GM12874 (cell line): ENCODE data around the gene ALDH1A2.

Experiments used
- TF ChIP-seq, protein P1 (sequence below): IDR thresholded peaks from 2 replicates; pipeline ENCODE4 v1.5.1; 2011; ENCODE audit warnings: low read depth, mild to moderate bottlenecking, control low read depth, low read length, moderate library complexity; ENCODE audit not compliant: insufficient read depth

Gene ALDH1A2

DNA sequence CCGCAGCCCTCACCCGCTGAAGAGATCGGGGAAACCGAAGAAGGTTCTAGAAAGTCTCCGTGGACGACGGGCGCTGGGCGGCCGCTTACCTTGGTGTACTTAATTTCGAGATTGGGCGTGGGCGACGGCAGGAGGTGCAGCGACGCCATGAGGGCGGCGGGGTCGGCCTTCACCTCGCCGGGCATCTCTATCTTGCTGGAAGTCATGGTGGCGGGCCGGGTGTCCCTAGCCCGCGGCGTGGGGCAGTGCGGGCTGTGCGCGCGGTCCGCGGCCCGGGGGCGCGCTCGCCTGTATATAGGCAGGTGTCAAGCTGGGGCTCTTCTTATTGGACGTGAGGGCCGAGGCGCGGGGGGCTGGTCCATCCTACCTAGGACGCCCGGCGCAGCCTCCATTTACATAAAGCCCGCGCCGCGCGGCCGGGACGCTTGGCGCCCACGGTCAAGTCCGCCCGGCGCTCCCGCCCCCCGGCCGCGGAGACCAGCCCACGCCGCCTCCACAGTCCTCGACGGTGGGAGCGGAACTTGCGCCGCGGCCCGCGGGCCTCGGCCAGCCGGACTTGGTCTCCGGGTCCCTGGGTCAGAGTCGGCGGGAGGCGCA is at the start of gene ALDH1A2:
TSS of gene ALDH1A2 (minus strand) at position 267 of the 597 bp plus-strand sequence. CDS start at position 206, 61 bp downstream.
- TF ChIP-seq, protein P1, sequence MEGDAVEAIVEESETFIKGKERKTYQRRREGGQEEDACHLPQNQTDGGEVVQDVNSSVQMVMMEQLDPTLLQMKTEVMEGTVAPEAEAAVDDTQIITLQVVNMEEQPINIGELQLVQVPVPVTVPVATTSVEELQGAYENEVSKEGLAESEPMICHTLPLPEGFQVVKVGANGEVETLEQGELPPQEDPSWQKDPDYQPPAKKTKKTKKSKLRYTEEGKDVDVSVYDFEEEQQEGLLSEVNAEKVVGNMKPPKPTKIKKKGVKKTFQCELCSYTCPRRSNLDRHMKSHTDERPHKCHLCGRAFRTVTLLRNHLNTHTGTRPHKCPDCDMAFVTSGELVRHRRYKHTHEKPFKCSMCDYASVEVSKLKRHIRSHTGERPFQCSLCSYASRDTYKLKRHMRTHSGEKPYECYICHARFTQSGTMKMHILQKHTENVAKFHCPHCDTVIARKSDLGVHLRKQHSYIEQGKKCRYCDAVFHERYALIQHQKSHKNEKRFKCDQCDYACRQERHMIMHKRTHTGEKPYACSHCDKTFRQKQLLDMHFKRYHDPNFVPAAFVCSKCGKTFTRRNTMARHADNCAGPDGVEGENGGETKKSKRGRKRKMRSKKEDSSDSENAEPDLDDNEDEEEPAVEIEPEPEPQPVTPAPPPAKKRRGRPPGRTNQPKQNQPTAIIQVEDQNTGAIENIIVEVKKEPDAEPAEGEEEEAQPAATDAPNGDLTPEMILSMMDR: no peak

- TF ChIP-seq, protein P1: no peak
Measured at GRCh38 chr15:58114812-58115211, 49.3 kb upstream of the ALDH1A2 start.

DNA sequence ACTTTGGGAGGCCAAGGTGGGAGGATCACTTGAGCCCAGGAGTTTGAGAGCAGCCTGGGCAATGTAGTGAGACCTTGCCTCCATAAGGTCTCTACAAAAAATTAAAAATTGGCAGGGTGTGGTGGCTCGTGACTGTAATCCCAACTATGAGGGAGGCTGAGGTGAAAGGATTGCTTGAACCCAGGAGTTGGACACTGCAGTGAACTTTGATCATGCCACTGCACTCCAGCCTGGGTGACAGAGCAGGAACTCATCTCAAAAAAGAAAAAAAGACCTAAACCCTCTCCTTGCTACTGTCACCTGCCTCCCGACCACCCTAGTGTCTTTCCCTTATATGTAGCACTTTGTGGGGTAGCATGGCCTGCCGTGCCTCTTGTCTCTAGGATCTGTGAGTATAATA is 48.9 kb upstream of the ALDH1A2 start:
- TF ChIP-seq, protein P1: no peak

- TF ChIP-seq, protein P1: no peak
Measured at GRCh38 chr15:58111718-58112104, 46.2 kb upstream of the ALDH1A2 start.

DNA sequence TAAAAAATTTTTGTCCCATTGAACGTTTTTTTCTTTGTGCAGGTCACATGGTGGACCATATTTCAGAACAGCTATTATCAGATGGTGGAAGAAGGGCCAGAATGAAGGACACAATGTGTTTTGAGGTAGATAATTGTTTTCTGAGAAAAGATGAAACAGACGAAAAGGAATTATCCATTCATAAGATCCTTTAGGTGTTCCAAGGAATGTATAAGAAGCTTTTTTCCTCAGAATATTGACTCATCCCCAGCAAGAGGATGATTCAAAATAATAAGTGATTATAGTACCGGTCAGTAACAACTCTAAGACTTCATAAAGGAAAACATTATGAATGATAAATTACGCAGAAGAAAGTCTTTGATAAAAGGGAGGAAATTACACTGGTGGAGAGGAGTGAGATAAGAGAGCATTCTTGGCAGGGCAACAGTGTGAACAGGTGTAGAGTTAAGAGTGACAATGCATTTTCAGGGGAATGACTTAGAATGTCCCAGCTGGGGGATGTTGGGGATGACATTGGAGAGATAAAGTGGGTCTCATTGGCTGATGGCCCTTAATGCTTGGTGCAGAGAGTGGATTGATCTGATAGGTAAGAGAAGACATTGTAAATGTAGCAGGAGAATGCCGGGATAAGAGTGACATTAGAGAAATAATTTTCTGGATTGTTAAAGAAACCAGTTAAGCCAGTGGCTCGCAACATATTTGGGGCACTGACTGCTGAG is 45.6 kb upstream of the ALDH1A2 start:
- TF ChIP-seq, protein P1: no peak

GRCh38 chr15:58109419-58109818 is 43.9 kb upstream of the ALDH1A2 start:
- TF ChIP-seq, protein P1: no peak

DNA sequence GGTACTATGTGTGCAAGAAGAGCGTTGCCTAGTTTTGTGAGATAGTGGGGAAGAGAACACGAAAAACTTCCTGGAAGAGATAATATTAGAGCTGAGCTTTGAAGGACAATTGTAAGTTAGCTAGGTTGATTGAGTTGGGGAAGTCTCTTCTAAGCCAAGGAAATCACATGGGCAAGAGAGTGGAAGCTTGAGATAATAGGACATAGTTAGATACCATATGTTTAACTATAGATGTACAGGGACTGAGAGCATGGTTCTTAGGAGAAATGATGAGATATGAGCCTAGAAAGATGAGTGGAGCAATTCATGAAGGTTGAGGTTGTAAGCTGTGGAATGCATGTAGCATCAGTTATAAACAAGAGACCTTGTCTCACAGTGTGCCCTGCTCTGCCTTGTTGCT is 42.6 kb upstream of the ALDH1A2 start:
- TF ChIP-seq, protein P1: no peak
